Liver (tissue), 3 donors: Measurements from ENCODE around the gene C4orf17.

Experiments
- EGR1 ChIP-seq, 2 donors: IDR thresholded peaks; 2 replicates each; pipeline ENCODE4 v1.6.1; 2016 to 2018; ENCODE audit warnings: antibody characterized with exemption in 2 of 2, low read depth in 2 of 2
- JUND ChIP-seq, 2 donors: IDR thresholded peaks; 2 replicates each; pipeline ENCODE4 v1.6.1; 2016; ENCODE audit warnings: antibody characterized with exemption in 2 of 2
- SP1 ChIP-seq: IDR thresholded peaks from 2 replicates; pipeline ENCODE4 v1.6.1; 2018; ENCODE audit warnings: antibody characterized with exemption, mild to moderate bottlenecking
- TF ChIP-seq, protein P1 (sequence below): fragments of 150-350 bp; IDR thresholded peaks from 2 replicates; pipeline ENCODE4 v1.5.1; 2017; ENCODE audit warnings: improper control_type of control experiment, low read depth, low read length; ENCODE audit not compliant: missing input control
- TF ChIP-seq, protein P2 (sequence below): IDR thresholded peaks from 2 replicates; pipeline ENCODE4 v1.6.1; 2016; ENCODE audit warnings: antibody characterized with exemption
- donor health status: healthy.
- donor health status: healthy.

DNA sequence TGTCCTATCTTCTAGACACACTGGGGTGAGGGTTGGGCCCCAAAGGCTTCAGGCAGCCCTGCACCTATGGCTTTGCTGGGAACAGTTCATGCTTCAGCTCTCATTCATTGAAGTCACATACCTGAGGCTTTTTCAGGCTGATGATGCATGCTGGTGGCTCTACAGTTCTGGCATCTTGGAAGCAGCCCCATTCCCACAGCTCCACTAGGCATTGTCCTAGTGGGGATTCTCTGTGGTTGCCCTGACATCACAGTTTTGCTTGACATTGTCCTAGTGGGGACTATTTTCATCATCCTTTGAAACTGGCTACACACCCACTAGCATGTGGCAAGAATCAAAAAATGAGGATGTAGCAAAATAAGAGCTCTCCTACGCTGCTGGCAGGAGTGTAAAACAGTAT lies 37.7 kb upstream of the C4orf17 start:
- TF ChIP-seq, protein P1, sequence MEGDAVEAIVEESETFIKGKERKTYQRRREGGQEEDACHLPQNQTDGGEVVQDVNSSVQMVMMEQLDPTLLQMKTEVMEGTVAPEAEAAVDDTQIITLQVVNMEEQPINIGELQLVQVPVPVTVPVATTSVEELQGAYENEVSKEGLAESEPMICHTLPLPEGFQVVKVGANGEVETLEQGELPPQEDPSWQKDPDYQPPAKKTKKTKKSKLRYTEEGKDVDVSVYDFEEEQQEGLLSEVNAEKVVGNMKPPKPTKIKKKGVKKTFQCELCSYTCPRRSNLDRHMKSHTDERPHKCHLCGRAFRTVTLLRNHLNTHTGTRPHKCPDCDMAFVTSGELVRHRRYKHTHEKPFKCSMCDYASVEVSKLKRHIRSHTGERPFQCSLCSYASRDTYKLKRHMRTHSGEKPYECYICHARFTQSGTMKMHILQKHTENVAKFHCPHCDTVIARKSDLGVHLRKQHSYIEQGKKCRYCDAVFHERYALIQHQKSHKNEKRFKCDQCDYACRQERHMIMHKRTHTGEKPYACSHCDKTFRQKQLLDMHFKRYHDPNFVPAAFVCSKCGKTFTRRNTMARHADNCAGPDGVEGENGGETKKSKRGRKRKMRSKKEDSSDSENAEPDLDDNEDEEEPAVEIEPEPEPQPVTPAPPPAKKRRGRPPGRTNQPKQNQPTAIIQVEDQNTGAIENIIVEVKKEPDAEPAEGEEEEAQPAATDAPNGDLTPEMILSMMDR, result no peak
- TF ChIP-seq EGR1 (IDR thresholded peaks at IDR 0.05; ENCODE audit: low read depth in 2 of 2) (no peak), JUND (IDR thresholded peaks at IDR 0.05) (no peak), SP1 (no peak)
- TF ChIP-seq, protein P2, sequence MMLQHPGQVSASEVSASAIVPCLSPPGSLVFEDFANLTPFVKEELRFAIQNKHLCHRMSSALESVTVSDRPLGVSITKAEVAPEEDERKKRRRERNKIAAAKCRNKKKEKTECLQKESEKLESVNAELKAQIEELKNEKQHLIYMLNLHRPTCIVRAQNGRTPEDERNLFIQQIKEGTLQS, result no peak
